GM21423 (cell line): ENCODE measurements around the gene MESP2.

Source experiments
- ATAC-seq: cut with Tn5 transposase; IDR thresholded peaks from one replicate; pipeline ENCODE4 v1.9.1; 2021; ENCODE audit warnings: mild to moderate bottlenecking, moderate library complexity; ENCODE audit not compliant: unreplicated experiment

MESP2 gene

DNA sequence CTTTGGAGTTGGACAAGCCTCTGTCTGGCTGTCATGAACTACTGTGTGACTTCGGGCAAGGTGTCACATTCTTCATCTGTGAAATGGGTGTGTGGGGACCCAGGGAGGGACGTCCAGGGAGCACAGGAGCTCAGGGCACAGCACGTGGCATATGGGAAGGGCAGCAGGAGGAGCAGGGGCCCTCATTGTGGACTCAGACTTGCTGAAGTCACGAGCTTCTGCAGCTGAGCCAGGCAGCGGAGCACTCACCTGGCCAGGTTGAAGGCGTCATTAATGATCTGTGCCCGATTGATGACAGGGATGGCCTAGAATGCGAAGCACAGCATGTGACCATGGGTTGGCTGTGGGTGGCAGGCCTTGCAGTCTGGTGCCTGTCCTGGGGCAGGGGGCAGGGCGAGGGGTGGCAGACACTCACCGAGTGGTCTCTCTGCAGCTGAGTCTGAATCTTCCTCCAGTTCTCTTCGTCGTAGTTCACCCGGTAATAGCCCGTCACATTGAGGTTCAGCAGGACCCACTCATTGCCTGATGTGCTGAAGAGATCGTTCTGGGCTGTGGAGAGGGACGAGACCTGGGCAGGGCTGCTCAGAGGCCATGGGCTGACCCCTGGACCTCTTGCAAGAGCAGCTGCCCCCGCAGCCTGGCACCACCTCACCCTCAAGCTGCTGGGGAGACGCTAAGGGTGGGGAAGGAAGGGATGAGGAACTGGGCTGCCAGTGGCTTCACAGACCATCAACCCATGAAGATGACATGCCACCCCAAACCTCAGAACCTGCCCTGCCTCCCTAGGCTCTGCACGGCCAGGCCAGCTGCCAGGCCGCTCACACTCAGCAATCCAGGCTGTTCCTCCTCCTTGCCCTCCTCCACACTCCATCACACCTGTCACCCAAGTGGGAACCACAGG, 23.1 kb downstream of the MESP2 start:
- ATAC-seq = no peak

DNA sequence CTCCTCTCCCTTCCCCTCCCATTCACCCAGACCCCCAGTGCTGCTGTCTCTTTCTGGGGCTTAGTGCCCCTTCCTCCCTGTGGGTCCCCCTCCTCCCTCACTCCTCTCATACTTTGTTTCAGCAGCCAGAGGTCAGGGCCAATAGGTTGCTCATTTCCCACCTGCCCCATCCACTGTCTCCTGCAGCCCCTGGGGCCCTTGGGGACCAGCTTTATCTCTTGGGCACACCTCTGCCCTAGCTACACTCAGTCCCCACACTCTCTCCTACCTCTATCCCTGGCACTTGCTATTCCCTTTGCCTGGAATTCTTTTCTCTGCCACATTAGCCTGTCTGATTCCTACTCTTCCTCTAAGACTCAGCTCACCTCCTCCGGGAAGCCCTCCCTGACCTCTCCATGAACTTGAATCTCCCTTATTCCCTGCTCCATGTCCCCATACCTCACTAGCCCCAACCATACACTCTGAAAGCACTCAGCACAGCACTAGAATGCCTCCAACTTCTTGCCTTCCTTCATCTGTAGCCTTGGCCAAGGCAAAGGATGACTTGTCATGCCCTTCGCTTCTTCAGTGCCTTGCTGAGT, 23.9 kb downstream of the MESP2 start:
- no peak for ATAC-seq

GRCh38 chr15:89801471-89802195, 25.5 kb downstream of the MESP2 start:
- no peak for ATAC-seq

GRCh38 chr15:89802231-89802928, 26.2 kb downstream of the MESP2 start:
- ATAC-seq = no peak

- no peak for ATAC-seq
These were observed 27.1 kb downstream of the MESP2 start for GRCh38 chr15:89802986-89803824.

DNA sequence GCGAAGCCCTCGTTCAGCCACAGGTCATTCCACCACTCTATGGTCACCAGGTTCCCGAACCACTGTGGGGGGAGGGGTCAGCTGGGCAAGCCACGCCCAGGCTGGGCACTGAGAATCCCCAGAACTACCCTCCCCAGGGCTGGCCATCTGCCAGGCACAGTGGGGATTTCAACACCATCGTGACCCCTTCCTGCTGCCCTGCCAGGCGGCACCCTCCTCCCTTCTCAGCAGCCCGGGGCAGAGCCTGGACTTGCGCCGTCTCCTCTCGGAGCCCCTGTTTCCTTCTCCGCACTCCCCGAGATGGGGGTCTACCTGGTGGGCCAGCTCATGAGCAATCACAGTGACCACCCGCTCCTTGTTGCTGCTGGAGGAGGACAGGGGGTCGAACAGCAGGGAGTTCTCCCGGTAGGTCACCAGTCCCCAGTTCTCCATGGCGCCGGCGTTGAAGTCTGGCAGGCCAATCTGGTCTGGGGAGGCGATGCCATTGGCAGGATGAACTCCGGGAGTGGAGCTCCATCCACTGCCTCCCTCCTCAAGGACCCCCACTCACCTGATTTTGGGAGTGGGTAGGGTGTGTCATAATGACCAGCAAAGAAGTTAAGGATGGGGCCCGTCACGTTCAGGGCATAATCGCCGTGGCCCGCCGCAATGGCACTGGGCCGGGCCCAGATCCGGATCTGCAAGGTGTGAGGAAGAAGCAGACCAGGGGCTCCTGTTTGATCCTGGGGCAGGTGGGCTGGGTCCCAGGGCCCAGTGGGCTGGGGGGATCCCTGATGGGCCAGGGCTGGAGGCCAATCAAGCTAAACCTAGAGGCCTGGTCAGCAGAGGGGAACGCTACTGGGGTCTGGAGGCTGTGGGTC, 28.0 kb downstream of the MESP2 start:
- no peak for ATAC-seq

GRCh38 chr15:89805241-89806209, 29.4 kb downstream of the MESP2 start:
- no peak for ATAC-seq

DNA sequence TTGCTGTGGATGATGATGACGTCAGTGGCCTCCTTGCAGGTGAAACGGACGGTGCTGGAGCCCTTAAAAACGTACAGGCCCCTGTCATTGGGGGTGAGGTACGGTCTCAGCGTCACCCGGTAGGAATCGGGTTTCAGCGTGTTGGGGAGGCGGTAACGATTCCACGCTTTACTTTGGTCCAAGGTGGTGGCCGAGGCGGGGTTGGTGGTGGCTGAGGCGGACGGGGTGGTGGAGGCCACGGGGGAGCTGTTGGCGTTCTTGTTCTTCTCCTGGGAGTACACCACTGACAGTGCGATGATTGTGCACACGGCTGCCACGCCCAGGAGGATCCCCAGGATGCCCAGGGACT, 30.1 kb downstream of the MESP2 start:
- ATAC-seq = no peak

- no peak for ATAC-seq
These were observed 30.7 kb downstream of the MESP2 start for GRCh38 chr15:89806559-89807550.

DNA sequence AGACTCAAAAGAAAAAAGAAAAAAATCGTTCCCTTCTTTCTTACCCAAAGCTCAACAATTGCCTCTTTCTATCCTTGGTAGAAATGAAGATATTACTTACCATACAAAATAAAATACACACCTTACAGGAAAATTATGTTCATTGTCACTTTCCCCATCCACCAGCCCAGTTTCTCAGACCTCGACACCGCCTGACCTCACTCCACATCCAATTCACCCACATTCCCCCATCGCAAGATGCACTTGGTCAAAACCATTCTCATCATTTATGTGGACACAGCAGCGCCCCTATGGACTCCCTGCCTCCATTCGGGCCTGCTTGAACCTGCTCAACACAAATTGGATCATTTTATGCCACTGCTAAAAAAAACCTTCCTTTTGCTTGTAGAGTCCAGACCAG, 31.6 kb downstream of the MESP2 start:
- ATAC-seq = no peak

- no peak for ATAC-seq
These were observed 32.2 kb downstream of the MESP2 start for GRCh38 chr15:89808160-89808870.

- no peak for ATAC-seq
These were observed 33.1 kb downstream of the MESP2 start for GRCh38 chr15:89809093-89809786.

DNA sequence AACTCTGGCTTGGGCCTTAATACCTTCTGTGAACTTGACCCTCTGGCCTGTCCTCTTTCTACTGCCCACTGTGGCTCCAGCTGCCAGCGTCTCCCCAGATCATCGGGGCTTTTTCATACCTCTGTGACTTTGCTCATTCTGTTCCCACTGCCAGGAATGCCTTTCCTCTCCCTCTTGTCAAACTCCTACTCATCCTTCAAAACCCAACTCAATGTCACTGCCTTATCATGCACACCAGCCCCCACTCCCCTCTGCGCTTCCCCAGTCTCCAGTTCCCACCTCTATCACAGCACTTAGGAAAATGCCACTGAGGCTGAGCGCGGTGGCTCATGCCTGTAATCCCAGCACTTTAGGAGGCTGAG, 33.6 kb downstream of the MESP2 start:
- no peak for ATAC-seq

DNA sequence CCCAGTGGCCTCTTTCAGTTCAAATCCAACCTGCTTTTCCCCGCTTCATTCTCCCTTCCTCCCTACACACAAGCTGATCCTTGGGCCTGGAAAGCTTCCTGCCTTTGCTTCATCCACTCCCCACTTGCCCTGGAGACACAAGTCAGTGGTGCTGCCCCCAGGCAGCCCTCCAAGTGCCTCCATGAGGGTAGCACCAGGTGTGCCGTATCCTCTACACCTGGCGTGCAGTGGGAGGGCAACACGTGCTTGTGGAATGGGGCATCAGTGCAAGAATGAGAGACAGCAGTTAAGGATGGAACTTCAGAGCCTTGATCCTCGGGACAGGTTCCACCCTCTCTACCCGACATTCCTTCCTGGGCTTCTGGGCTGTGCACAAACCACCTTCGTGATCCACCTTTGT, 34.7 kb downstream of the MESP2 start:
- no peak for ATAC-seq

DNA sequence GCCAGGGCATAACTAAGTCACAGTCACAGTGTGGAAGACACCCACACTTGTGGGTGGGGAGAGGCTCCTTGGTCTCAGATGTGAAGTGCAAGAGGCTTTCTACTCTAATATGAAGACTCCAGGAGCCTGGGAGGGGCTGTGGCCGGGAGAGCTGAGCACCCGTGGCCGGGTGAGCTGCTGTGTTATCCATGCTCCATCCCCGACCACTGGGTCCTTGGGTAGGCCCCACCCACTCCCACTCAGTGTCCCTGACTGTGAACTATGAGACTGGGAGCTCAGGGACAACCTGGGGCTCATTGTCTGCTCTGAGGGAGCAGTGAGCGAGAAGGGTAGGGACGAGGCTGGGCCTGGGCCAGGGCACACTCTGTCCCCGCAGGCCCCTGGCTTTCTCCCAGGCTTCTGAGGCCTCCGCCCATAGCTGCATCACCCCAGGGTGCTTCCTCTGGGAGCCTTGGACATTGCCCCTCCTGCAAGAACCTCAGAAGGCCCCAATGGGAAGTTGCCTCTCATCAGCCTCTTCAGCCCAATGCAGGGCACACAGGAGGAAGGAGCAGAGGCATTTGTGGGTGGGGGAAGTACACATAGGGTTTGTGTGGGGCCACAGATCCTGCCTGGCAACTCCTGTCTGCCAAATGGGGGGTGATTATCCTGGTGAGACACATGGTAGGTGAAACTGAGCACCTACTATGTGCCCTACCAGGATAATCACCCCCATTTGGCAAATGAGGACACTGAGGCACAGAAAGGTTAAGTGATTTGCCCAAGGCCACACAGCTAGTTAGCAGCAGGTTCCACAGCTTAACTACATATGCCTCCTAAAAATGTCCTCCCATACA, 36.1 kb downstream of the MESP2 start:
- ATAC-seq = no peak
